AG10803 (cell line): ENCODE measurements around the gene MRPL41.

ENCODE experiments used
- DNase-seq: peaks from one replicate; pipeline ENCODE4 v3.0.0; 2010; ENCODE audit warnings: low read depth
- H3K4me3 ChIP-seq: 2 replicates; pipeline ENCODE4 v1.5.1; 2011; ENCODE audit warnings: mild to moderate bottlenecking, low read length, control low read depth
- CTCF ChIP-seq: conservative IDR thresholded peaks from 2 replicates; pipeline ENCODE4 v1.5.1; 2011; ENCODE audit warnings: mild to moderate bottlenecking, low read length, control low read depth, inconsistent platforms

Gene MRPL41

DNA sequence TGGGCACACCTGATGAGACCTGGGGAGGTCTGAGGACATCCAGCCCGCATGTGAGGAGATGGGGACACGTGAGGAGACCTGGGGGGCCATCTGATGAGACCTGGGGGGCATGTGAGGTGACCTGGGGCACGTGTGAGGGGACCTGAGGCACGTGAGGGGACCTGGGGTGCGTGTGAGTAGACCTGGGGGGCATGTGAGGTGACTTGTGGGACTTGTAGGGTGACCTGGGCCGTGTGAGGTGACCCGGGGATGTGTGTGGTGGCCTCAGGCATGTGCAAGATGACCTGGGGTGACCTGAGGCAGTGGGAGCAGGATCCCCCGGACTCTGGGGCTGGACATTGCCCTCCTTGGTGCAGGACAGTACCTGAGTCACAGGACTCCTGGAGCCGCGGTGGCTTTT is 32.1 kb upstream of the MRPL41 start:
- no peak overlapping the region for H3K4me3 ChIP-seq
- no peak for TF ChIP-seq CTCF
- DNase-seq, result no peak

- TF ChIP-seq CTCF, result no peak
- H3K4me3 ChIP-seq, result no peak overlapping the region
- DNase-seq, result no peak
Measured at GRCh38 chr9:137520614-137521404, 30.9 kb upstream of the MRPL41 start.

- no peak for DNase-seq
- TF ChIP-seq CTCF, result no peak
- H3K4me3 ChIP-seq, result no peak overlapping the region
Measured at GRCh38 chr9:137521405-137521985, 30.2 kb upstream of the MRPL41 start.

DNA sequence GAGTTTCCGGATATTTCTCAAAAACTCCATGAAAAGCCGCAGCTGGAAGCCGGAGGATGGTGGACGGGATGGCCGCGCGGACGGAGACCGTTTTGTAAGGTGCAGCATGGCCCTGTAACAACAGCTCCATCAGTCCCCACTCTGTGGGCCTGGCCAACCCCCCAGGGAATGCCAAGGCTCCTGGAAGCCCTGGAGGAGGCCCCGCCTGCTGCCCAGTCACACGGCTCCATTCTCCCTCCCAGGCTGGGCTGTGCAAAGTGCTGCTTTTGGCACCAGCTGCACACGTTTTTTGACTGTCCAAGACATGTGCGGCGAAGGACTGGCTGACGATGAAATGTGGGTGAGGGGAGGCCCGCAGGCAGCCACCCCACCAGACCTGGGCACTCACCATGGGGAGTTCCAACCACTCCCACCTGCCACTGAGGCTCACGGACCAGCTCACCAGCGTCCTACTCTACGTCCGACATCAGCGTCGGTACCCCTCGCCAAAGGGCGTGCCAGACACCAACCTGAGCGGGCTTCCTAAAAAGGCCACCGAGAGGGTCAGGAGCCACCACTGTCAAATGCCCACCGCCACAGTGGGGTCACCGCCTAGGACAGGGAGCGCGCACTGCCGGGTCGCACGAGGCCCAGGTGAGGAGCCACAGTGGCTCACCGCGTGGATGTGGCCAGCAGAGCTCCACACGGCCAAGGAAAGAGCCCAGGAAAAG is 28.8 kb upstream of the MRPL41 start:
- H3K4me3 ChIP-seq, result no peak overlapping the region
- no peak for TF ChIP-seq CTCF
- DNase-seq, result no peak

DNA sequence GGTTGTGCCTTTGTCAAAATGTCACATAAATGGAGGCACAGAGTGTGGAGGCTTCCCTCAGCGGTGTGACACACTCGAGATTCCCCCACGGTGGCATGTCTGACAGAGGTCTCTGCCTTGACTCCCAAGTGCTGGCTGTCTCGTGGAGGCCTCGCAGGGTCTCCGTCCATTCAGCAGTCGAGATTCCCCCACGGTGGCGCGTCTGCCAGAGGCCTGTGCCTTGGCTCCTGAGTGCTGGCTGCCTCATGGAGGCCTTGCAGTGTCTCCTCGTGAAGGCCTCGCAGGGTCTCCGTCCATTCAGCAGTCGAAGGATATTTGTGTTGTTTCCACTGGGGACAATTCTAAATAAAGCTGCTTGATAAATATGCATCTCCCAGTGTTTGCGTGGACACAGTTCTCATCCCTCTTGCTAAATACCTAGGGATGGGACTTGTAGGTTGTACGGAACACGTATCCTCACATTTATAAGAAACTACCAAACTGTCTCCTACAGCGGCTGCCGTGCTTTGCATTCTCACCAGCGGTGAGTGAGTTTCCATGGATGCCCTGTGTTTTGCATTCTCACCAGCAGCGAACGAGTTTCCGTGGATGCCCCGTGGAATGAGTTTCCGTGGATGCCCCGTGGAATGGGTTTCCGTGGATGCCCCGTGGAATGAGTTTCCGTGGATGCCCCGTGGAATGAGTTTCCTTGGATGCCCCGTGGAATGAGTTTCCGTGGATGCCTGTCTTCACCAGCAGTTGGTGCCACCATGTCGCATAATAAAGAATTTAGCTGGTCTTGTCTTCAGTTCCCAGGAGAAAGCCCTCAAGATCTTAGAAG is 27.3 kb upstream of the MRPL41 start:
- TF ChIP-seq CTCF, result no peak
- DNase-seq, result no peak
- no peak overlapping the region for H3K4me3 ChIP-seq

DNA sequence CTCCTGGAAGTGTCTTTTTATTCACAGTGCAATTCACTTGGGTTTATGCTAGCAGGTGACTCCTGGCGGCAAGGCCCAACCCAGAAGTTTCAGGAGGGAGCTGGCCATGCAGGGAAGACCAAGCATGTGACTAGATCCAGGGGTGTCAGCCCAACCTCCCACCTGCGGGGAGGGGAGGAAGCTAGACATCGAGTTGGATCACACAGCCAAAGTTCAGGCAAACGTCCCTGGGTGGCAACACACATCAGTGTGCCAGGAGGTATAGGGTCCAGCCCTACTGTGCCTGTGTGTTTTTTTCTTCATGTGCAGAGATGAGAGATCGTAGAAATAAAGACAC is 26.7 kb upstream of the MRPL41 start:
- no peak for TF ChIP-seq CTCF
- no peak for DNase-seq
- H3K4me3 ChIP-seq, result no peak overlapping the region
